Spinal cord (tissue), 10 donors: Measurements from ENCODE around the gene MOB2. TPM values are rescaled to one million over a fixed set of nuclear protein-coding genes. Genes with fewer than 3 reads are reported as not detected.

Experiments used
- DNase-seq, 6 donors: peaks; one replicate each; pipeline versions ENCODE4 v3.0.0 to v3.0.0-alpha.2; 2013 to 2015; ENCODE audit warnings: low spot score in 6 of 6, low read depth in 4 of 6
- H3K27ac ChIP-seq: one replicate; pipeline ENCODE4 v1.5.1; 2013; ENCODE audit warnings: low read depth, low read length, control low read depth
- H3K27me3 ChIP-seq: one replicate; pipeline ENCODE4 v1.6.1; 2013; ENCODE audit warnings: low read length; ENCODE audit not compliant: control insufficient read depth, insufficient read depth
- H3K36me3 ChIP-seq: one replicate; pipeline ENCODE4 v1.6.1; 2013; ENCODE audit warnings: low read length; ENCODE audit not compliant: control insufficient read depth, insufficient read depth
- H3K4me1 ChIP-seq: one replicate; pipeline ENCODE4 v1.6.1; 2013; ENCODE audit warnings: low read length; ENCODE audit not compliant: control insufficient read depth, insufficient read depth
- H3K4me3 ChIP-seq: one replicate; pipeline ENCODE4 v1.5.1; 2013; ENCODE audit warnings: low read depth, low read length, control low read depth
- H3K9me3 ChIP-seq: one replicate; pipeline ENCODE4 v1.6.1; 2013; ENCODE audit warnings: low read length; ENCODE audit not compliant: control insufficient read depth, insufficient read depth
- WGBS: methylation state at CpG from one replicate; pipeline ENCODE4 v1.1.5; 2013; ENCODE audit warnings: missing lambda C conversion rate; ENCODE audit not compliant: insufficient coverage; 5-methylcytosine and 5-hydroxymethylcytosine counted together
- polyA plus RNA-seq, 2 donors: library from polyadenylated mRNA; unstranded; fragments of 120-200 nt; gene quantifications; one replicate each; pipeline ENCODE4 v1.2.1, GENCODE V29; 2013; ENCODE audit not compliant: insufficient read length in 2 of 2
- total RNA-seq, 2 donors: library from RNA; depleted of rRNA in 1 of 2; stranded (reverse); fragments of 120-200 nt in 1 of 2; fragments of >200 nt in 1 of 2; gene quantifications; one replicate each; pipeline versions ENCODE4 v1.2.3 to v1.2.4, GENCODE V29; 2013 to 2014
- donor health status: healthy.

The MOB2 gene
- total and polyA plus RNA-seq, 4 donors, result 16.0 to 36.4 (median 33.7) TPM

- H3K9me3 ChIP-seq, result no peaks in the 10 kb centered on the region
- H3K4me1 ChIP-seq, result peaks cover 32% of the 10 kb centered on the region
- peak overlapping the region; percentile 33 for H3K27ac ChIP-seq
- DNase-seq, result no peak
- no peaks in the 10 kb centered on the region for H3K27me3 ChIP-seq
- peaks cover 99% of the 10 kb centered on the region for H3K36me3 ChIP-seq
- no peak overlapping the region for H3K4me3 ChIP-seq
- 67% methylated on average over 20 of the region's 29 CpGs for WGBS
Measured at GRCh38 chr11:1459764-1460395, 26.7 kb downstream of the MOB2 start.

GRCh38 chr11:1459219-1459575 lies 27.4 kb downstream of the MOB2 start:
- no peak overlapping the region for H3K4me3 ChIP-seq
- 74% methylated on average over 14 of the region's 14 CpGs for WGBS

GRCh38 chr11:1458340-1459218 lies 28.0 kb downstream of the MOB2 start:
- Histone ChIP-seq H3K4me3 (no peak overlapping the region), H3K27ac (peak overlapping the region; percentile 52), H3K27me3 (no peaks in the 10 kb centered on the region), H3K36me3 (peaks cover 100% of the 10 kb centered on the region), H3K4me1 (peaks cover 32% of the 10 kb centered on the region), H3K9me3 (no peaks in the 10 kb centered on the region)
- WGBS, result 38% methylated on average over 9 of the region's 18 CpGs
- peak in 2 of 6 donors; percentile 47 to 73 for DNase-seq

More at GRCh38 chr11:1459219-1459575, 27.4 kb downstream of the MOB2 start:
- H3K9me3 ChIP-seq, result no peaks in the 10 kb centered on the region
- DNase-seq, result no peak
- H3K27me3 ChIP-seq, result no peaks in the 10 kb centered on the region
- peaks cover 99% of the 10 kb centered on the region for H3K36me3 ChIP-seq
- peaks cover 32% of the 10 kb centered on the region for H3K4me1 ChIP-seq
- H3K27ac ChIP-seq, result no peak overlapping the region

GRCh38 chr11:1457856-1458255 lies 28.7 kb downstream of the MOB2 start:
- DNase-seq, result no peak
- Histone ChIP-seq H3K4me3 (no peak overlapping the region), H3K9me3 (no peaks in the 10 kb centered on the region), H3K27me3 (no peaks in the 10 kb centered on the region), H3K36me3 (peaks cover 100% of the 10 kb centered on the region), H3K27ac (no peak overlapping the region), H3K4me1 (peaks cover 32% of the 10 kb centered on the region)
- WGBS, result 92% methylated on average over 18 of the region's 18 CpGs

GRCh38 chr11:1457326-1457680 lies 29.3 kb downstream of the MOB2 start:
- Histone ChIP-seq H3K4me1 (peaks cover 29% of the 10 kb centered on the region), H3K27me3 (no peaks in the 10 kb centered on the region), H3K4me3 (no peak overlapping the region), H3K27ac (no peak overlapping the region), H3K36me3 (peaks cover 100% of the 10 kb centered on the region), H3K9me3 (no peaks in the 10 kb centered on the region)
- DNase-seq, result no peak
- 82% methylated on average over 13 of the region's 13 CpGs for WGBS

- H3K27ac ChIP-seq, result no peak overlapping the region
Measured at GRCh38 chr11:1456596-1457325, 29.8 kb downstream of the MOB2 start.

GRCh38 chr11:1456176-1456575 lies 30.4 kb downstream of the MOB2 start:
- Histone ChIP-seq H3K9me3 (no peaks in the 10 kb centered on the region), H3K4me3 (no peak overlapping the region), H3K36me3 (peaks cover 100% of the 10 kb centered on the region), H3K4me1 (peaks cover 25% of the 10 kb centered on the region), H3K27ac (no peak overlapping the region), H3K27me3 (no peaks in the 10 kb centered on the region)
- DNase-seq, result no peak
- WGBS, result 92% methylated on average over 21 of the region's 22 CpGs

More at GRCh38 chr11:1456596-1457325, 29.8 kb downstream of the MOB2 start:
- Histone ChIP-seq H3K27me3 (no peaks in the 10 kb centered on the region), H3K36me3 (peaks cover 100% of the 10 kb centered on the region), H3K4me3 (no peak overlapping the region), H3K9me3 (no peaks in the 10 kb centered on the region), H3K4me1 (peaks cover 25% of the 10 kb centered on the region)
- WGBS, result 94% methylated on average over 42 of the region's 44 CpGs
- no peak for DNase-seq

- DNase-seq, result no peak
- Histone ChIP-seq H3K4me1 (peaks cover 25% of the 10 kb centered on the region), H3K27me3 (no peaks in the 10 kb centered on the region), H3K27ac (no peak overlapping the region), H3K9me3 (no peaks in the 10 kb centered on the region), H3K36me3 (peaks cover 100% of the 10 kb centered on the region), H3K4me3 (no peak overlapping the region)
- 85% methylated on average over 5 of the region's 5 CpGs for WGBS
Measured at GRCh38 chr11:1455763-1456060, 30.9 kb downstream of the MOB2 start.

GRCh38 chr11:1455032-1455762 lies 31.4 kb downstream of the MOB2 start:
- Histone ChIP-seq H3K4me1 (peaks cover 23% of the 10 kb centered on the region), H3K27ac (no peak overlapping the region), H3K27me3 (no peaks in the 10 kb centered on the region), H3K36me3 (peaks cover 100% of the 10 kb centered on the region), H3K4me3 (no peak overlapping the region), H3K9me3 (no peaks in the 10 kb centered on the region)
- WGBS, result 80% methylated on average over 19 of the region's 24 CpGs
- no peak for DNase-seq
